IMR-90 (cell line): Measurements from ENCODE around the gene ORAI3. TPM values are rescaled to one million over a fixed set of nuclear protein-coding genes. Genes with fewer than 3 reads are reported as not detected.

Source experiments
- ATAC-seq: fragments of 200-7000 bp; cut with Tn5 transposase; 2 replicates; pipeline ENCODE4 v1.9.1; 2020; ENCODE audit warnings: low read depth, mild to moderate bottlenecking, moderate library complexity
- BruUV-seq: library from RNA; stranded (reverse); fragments of 400-500 nt; replicated peaks from 2 replicates; lab custom pipeline; 2021; lab: Mats Ljungman, UMichigan
- CTCF ChIA-PET: fragments of 300-600 bp; formaldehyde crosslinking; extraction: SDS; loops from one replicate; lab custom pipeline; 2021; ENCODE audit warnings: antibody characterized with exemption; lab: Yijun Ruan, JAX
- POLR2A ChIA-PET: fragments of 300-600 bp; sonication (Branson Sonifier 250); formaldehyde crosslinking; loops from one replicate; lab custom pipeline; 2022; ENCODE audit warnings: antibody characterized with exemption; ENCODE audit not compliant: unreplicated experiment; lab: Charles Lee
- DNase-seq: peaks from one replicate; pipeline ENCODE4 v3.0.0; 2013
- H2AFZ ChIP-seq: replicated peaks from 2 replicates; pipeline ENCODE3; 2013; ENCODE audit warnings: low read length, mild to moderate bottlenecking; ENCODE audit not compliant: poor library complexity
- H2AK5ac ChIP-seq: 2 replicates; pipeline ENCODE4 v1.6.1; 2013; ENCODE audit warnings: low read depth, low read length, inconsistent platforms
- H2AK9ac ChIP-seq: replicated peaks from 2 replicates; pipeline ENCODE3; 2013; ENCODE audit warnings: mild to moderate bottlenecking, low read depth, low read length, moderate library complexity; ENCODE audit not compliant: poor library complexity
- H2BK120ac ChIP-seq: 2 replicates; pipeline ENCODE4 v1.6.1; 2013; ENCODE audit warnings: low read depth, low read length, inconsistent platforms
- H2BK15ac ChIP-seq: 3 replicates; pipeline ENCODE4 v1.6.1; 2013; ENCODE audit warnings: low read depth, low read length, inconsistent platforms
- H2BK20ac ChIP-seq: 2 replicates; pipeline ENCODE4 v1.6.1; 2013; ENCODE audit warnings: low read depth, mild to moderate bottlenecking, inconsistent platforms, low read length, moderate library complexity
- H2BK5ac ChIP-seq: 2 replicates; pipeline ENCODE4 v1.6.1; 2013; ENCODE audit warnings: mild to moderate bottlenecking, low read depth, low read length, inconsistent platforms; ENCODE audit not compliant: poor library complexity, severe bottlenecking
- H3K14ac ChIP-seq: replicated peaks from 2 replicates; pipeline ENCODE4 v1.6.1; 2013; ENCODE audit warnings: low read depth, low read length, inconsistent platforms
- H3K18ac ChIP-seq: 2 replicates; pipeline ENCODE4 v1.6.1; 2013; ENCODE audit warnings: low read depth, low read length, control low read depth
- H3K23ac ChIP-seq: 2 replicates; pipeline ENCODE4 v1.6.1; 2013; ENCODE audit warnings: low read depth, low read length, inconsistent platforms
- H3K27ac ChIP-seq: 2 replicates; pipeline ENCODE4 v1.5.1; 2013; ENCODE audit warnings: mild to moderate bottlenecking, control low read depth, low read length; ENCODE audit not compliant: insufficient read depth
- H3K27me3 ChIP-seq: 2 replicates; pipeline ENCODE4 v1.6.1; 2013; ENCODE audit warnings: low read length; ENCODE audit not compliant: control insufficient read depth, insufficient read depth
- H3K36me3 ChIP-seq: 2 replicates; pipeline ENCODE4 v1.6.1; 2013; ENCODE audit warnings: low read length, mixed read lengths; ENCODE audit not compliant: control insufficient read depth, insufficient read depth
- H3K4ac ChIP-seq: 2 replicates; pipeline ENCODE4 v1.6.1; 2013; ENCODE audit warnings: low read depth, low read length, inconsistent platforms
- H3K4me1 ChIP-seq: 2 replicates; pipeline ENCODE4 v1.6.1; 2013; ENCODE audit warnings: low read length, mixed read lengths; ENCODE audit not compliant: control insufficient read depth, insufficient read depth
- H3K4me2 ChIP-seq: 2 replicates; pipeline ENCODE4 v1.6.1; 2013; ENCODE audit warnings: low read depth, mild to moderate bottlenecking, control low read depth, low read length, moderate library complexity
- H3K4me3 ChIP-seq: 2 replicates; pipeline ENCODE4 v1.5.1; 2013; ENCODE audit warnings: low read depth, mild to moderate bottlenecking, control low read depth, low read length, moderate library complexity; ENCODE audit not compliant: insufficient read depth
- H3K56ac ChIP-seq: 2 replicates; pipeline ENCODE4 v1.6.1; 2013; ENCODE audit warnings: low read length, inconsistent platforms; ENCODE audit not compliant: insufficient read depth; ENCODE audit errors: extremely low read depth
- H3K79me1 ChIP-seq, 2 experiments: 2 replicates each; pipeline ENCODE4 v1.6.1; 2013; ENCODE audit warnings: low read length in 2 of 2, inconsistent platforms in 1 of 2, low read depth in 1 of 2
- H3K9ac ChIP-seq: 2 replicates; pipeline ENCODE4 v1.6.1; 2013; ENCODE audit warnings: low read depth, low read length, control low read depth
- H3K9me1 ChIP-seq: 2 replicates; pipeline ENCODE4 v1.6.1; 2013; ENCODE audit warnings: low read length, inconsistent platforms; ENCODE audit not compliant: insufficient read depth
- H3K9me3 ChIP-seq: 2 replicates; pipeline ENCODE4 v1.6.1; 2013; ENCODE audit warnings: low read length; ENCODE audit not compliant: control insufficient read depth, insufficient read depth
- H4K20me1 ChIP-seq: 2 replicates; pipeline ENCODE4 v1.6.1; 2013; ENCODE audit warnings: low read length, inconsistent platforms; ENCODE audit not compliant: insufficient read depth
- H4K5ac ChIP-seq: 2 replicates; pipeline ENCODE4 v1.6.1; 2013; ENCODE audit warnings: mild to moderate bottlenecking, low read depth, low read length, control low read depth
- H4K8ac ChIP-seq, 2 experiments: 2 replicates each; pipeline ENCODE4 v1.6.1; 2013; ENCODE audit warnings: low read depth in 2 of 2, low read length in 2 of 2, control low read depth in 1 of 2, inconsistent platforms in 1 of 2
- H4K91ac ChIP-seq: 2 replicates; pipeline ENCODE4 v1.6.1; 2013; ENCODE audit warnings: low read depth, low read length, inconsistent platforms; ENCODE audit not compliant: insufficient read depth
- CEBPB ChIP-seq: IDR thresholded peaks from 2 replicates; pipeline ENCODE4 v1.6.1; 2012; ENCODE audit warnings: low read depth, low read length, improper control_type of control experiment
- CTCF ChIP-seq: conservative IDR thresholded peaks from 2 replicates; pipeline ENCODE4 v1.5.1; 2012; ENCODE audit warnings: mild to moderate bottlenecking, low read depth, low read length, improper control_type of control experiment
- ELK1 ChIP-seq: fragments of 150-350 bp; IDR thresholded peaks from 2 replicates; pipeline ENCODE4 v1.6.1; 2016; ENCODE audit warnings: low read depth, mild to moderate bottlenecking, low read length, moderate library complexity, borderline replicate concordance
- FOS ChIP-seq: fragments of 150-350 bp; IDR thresholded peaks from 2 replicates; pipeline ENCODE4 v1.6.1; 2016; ENCODE audit warnings: low read depth, low read length
- MAFK ChIP-seq: IDR thresholded peaks from 2 replicates; pipeline ENCODE4 v1.6.1; 2012; ENCODE audit warnings: low read depth, low read length, improper control_type of control experiment
- MXI1 ChIP-seq: IDR thresholded peaks from 2 replicates; pipeline ENCODE4 v1.6.1; 2012; ENCODE audit warnings: low read depth, mild to moderate bottlenecking, low read length, moderate library complexity, borderline replicate concordance
- NFE2L2 ChIP-seq: fragments of 150-350 bp; IDR thresholded peaks from 2 replicates; pipeline ENCODE4 v1.6.1; 2016; ENCODE audit warnings: low read depth, mild to moderate bottlenecking, low read length
- POLR2A ChIP-seq: IDR thresholded peaks from 2 replicates; pipeline ENCODE4 v1.6.1; 2012; ENCODE audit warnings: mild to moderate bottlenecking, low read depth, low read length
- RFX5 ChIP-seq: IDR thresholded peaks from 2 replicates; pipeline ENCODE4 v1.8.0; 2012; ENCODE audit warnings: low read depth, mild to moderate bottlenecking, low read length, moderate library complexity
- USF2 ChIP-seq: fragments of 150-350 bp; IDR thresholded peaks from 2 replicates; pipeline ENCODE4 v1.6.1; 2017; ENCODE audit warnings: mild to moderate bottlenecking, antibody characterized with exemption, low read length, low read depth
- WGBS, 2 experiments: methylation state at CpG; one replicate each; pipeline versions ENCODE4 v1.1.5 to v1.1.7; 2013; ENCODE audit warnings: missing lambda C conversion rate in 2 of 2; ENCODE audit not compliant: insufficient read length in 1 of 2; ENCODE audit errors: extremely low coverage in 2 of 2; 5-methylcytosine and 5-hydroxymethylcytosine counted together
- dilution Hi-C: fragments of 300-500 bp; cut with HindIII; formaldehyde crosslinking; loops from one replicate; pipeline ENCODE4 v1.14.3; 2018; ENCODE audit warnings: low sequenced_read_pairs; ENCODE audit not compliant: unreplicated experiment
- in situ Hi-C: fragments of 300-500 bp; cut with MboI; formaldehyde crosslinking; loops from 3 replicates; pipeline ENCODE4 v1.14.3; 2019; ENCODE audit warnings: low sequenced_read_pairs, inconsistent platforms, mixed read lengths
- intact Hi-C: fragments of 100-400 bp; cut with micrococcal nuclease; formaldehyde crosslinking; loops from 2 replicates; pipeline ENCODE4 v1.10.0; 2022
- polyA plus RNA-seq, 3 experiments: library from polyadenylated mRNA; depleted of rRNA; stranded (reverse); fragments of >200 nt; gene quantifications; 2 replicates each; pipeline ENCODE4 v1.2.3, GENCODE V29; 2012; ENCODE audit warnings: low replicate concordance in 1 of 3
- total RNA-seq: library from RNA; depleted of rRNA; stranded (reverse); fragments of >200 nt; gene quantifications from 2 replicates; pipeline ENCODE4 v1.2.3, GENCODE V29; 2012

Gene ORAI3
- total and polyA plus RNA-seq, 2 of the 4 experiments (the other 2 are of a cell fraction) = 6.8 to 16.9 TPM

- DNase-seq = no peak
- 97% methylated on average over 10 of the region's 19 CpGs; no CpG with 5 or more reads in 1 of the 2 experiments for WGBS, 2 experiments
- Histone ChIP-seq H4K91ac (peak overlapping the region; percentile 9; the same call in 1 of the 2 replicates), H2AK5ac (peak overlapping the region; percentile 27; the same call in 1 of the 2 replicates), H3K4me1 (peaks cover 4% of the 10 kb centered on the region; the same call in 1 of the 2 replicates), H4K5ac (peak overlapping the region; percentile 27; the same call in 1 of the 2 replicates), H4K20me1 (no peaks in the 10 kb centered on the region), H2AFZ (peak overlapping the region; percentile 18), H3K4ac (0 out of 2 replicates have a peak overlapping the region, but pooled peaks have one; percentile 4), H2BK15ac (no peak overlapping the region), H3K9me3 (no peaks in the 10 kb centered on the region), H3K27me3 (no peaks in the 10 kb centered on the region), H3K23ac (no peak overlapping the region), H3K36me3 (no peaks in the 10 kb centered on the region), H3K14ac (0 out of 2 replicates have a peak overlapping the region, but pooled peaks have one; percentile 39), H2BK20ac (no peak overlapping the region), H4K8ac (peak overlapping the region; percentile 86 to 95), H3K9ac (no peak overlapping the region), H2AK9ac (peak overlapping the region; percentile 52), H3K27ac (no peak overlapping the region), H3K79me1 (peaks cover 3 to 16% of the 10 kb centered on the region in 2 experiments; a peak in 2 of 4 replicates), H3K9me1 (peaks cover 8% of the 10 kb centered on the region; the same call in 1 of the 2 replicates), H3K56ac (no peak overlapping the region), H3K18ac (no peak overlapping the region), H2BK120ac (no peak overlapping the region), H3K4me2 (no peak overlapping the region), H3K4me3 (no peak overlapping the region), H2BK5ac (no peak overlapping the region)
- dilution Hi-C loops (no loop called here), in situ Hi-C loops (no loop called here), intact Hi-C loops (no loop called here)
- BruUV-seq = no TSS peak
- ChIA-PET CTCF (no interaction called here), POLR2A (interaction anchor here (0.5 kb wide), 1 partner anchor 62 kb away, joined by 3 read pairs; no protein-coding TSS in a partner anchor)
- ATAC-seq = no peak
- no peak for TF ChIP-seq NFE2L2
- no peak for TF ChIP-seq FOS
- no peak for TF ChIP-seq MXI1
- no peak for TF ChIP-seq USF2
- TF ChIP-seq CEBPB = no peak
- TF ChIP-seq MAFK = no peak
- TF ChIP-seq POLR2A = no peak
- no peak for TF ChIP-seq ELK1
- no peak for TF ChIP-seq RFX5
- no peak for TF ChIP-seq CTCF
Observed at GRCh38 chr16:30904114-30904780, 44.6 kb upstream of the ORAI3 start.
